COLO829 (cell line): ENCODE results near the gene VPS11.
"Not testable (repeated sequence)": the region's sequence is repeated elsewhere in the genome, so short reads cannot be mapped to it uniquely, and the experiment has no call there.

ENCODE experiments used
- DNase-seq: peaks from one replicate; pipeline ENCODE4 v3.0.0; 2012; ENCODE audit warnings: low spot score

Gene VPS11

GRCh38 chr11:119038884-119039283 is 28.7 kb upstream of the VPS11 start:
- DNase-seq, result no peak

- DNase-seq, result not testable (repeated sequence)
These were observed 28.1 kb upstream of the VPS11 start for GRCh38 chr11:119039471-119039870.

- DNase-seq, result no peak
These were observed 25.6 kb upstream of the VPS11 start for GRCh38 chr11:119041821-119042514.

GRCh38 chr11:119042927-119043326 is 24.7 kb upstream of the VPS11 start:
- no peak for DNase-seq

GRCh38 chr11:119044708-119045107 is 22.9 kb upstream of the VPS11 start:
- no peak for DNase-seq

GRCh38 chr11:119046489-119046888 is 21.1 kb upstream of the VPS11 start:
- no peak for DNase-seq

- DNase-seq, result no peak
These were observed 20.4 kb upstream of the VPS11 start for GRCh38 chr11:119047205-119047604.

- no peak for DNase-seq
These were observed 19.0 kb upstream of the VPS11 start for GRCh38 chr11:119048644-119049043.

- DNase-seq, result no peak
These were observed 18.5 kb upstream of the VPS11 start for GRCh38 chr11:119049081-119049480.

- DNase-seq, result no peak
These were observed 16.0 kb upstream of the VPS11 start for GRCh38 chr11:119051440-119052162.

- no peak for DNase-seq
These were observed 15.3 kb upstream of the VPS11 start for GRCh38 chr11:119052163-119052814.

- DNase-seq, result no peak
These were observed 13.2 kb upstream of the VPS11 start for GRCh38 chr11:119054418-119054817.

- DNase-seq, result no peak
These were observed 11.7 kb upstream of the VPS11 start for GRCh38 chr11:119055901-119056300.

- DNase-seq, result no peak
These were observed 11.1 kb upstream of the VPS11 start for GRCh38 chr11:119056421-119056999.

GRCh38 chr11:119057000-119057769 is 10.4 kb upstream of the VPS11 start, which contains the start of gene HYOU1:
Gene HYOU1, minus strand, starts transcription at chr11:119057205. Its CDS starts 1,045 bp downstream, at chr11:119056160.
- peak; percentile 91 for DNase-seq

- DNase-seq, result not testable (repeated sequence)
These were observed 8.5 kb upstream of the VPS11 start for GRCh38 chr11:119059128-119059527.

GRCh38 chr11:119061256-119061655 is 6.4 kb upstream of the VPS11 start:
- no peak for DNase-seq

GRCh38 chr11:119062779-119063178 is 4.8 kb upstream of the VPS11 start:
- DNase-seq, result no peak

GRCh38 chr11:119065369-119065768 is 2.2 kb upstream of the VPS11 start:
- peak; percentile 53 for DNase-seq

- DNase-seq, result no peak
These were observed 10.2 kb downstream of the VPS11 start for GRCh38 chr11:119077839-119078238.

- DNase-seq, result no peak
These were observed 11.2 kb downstream of the VPS11 start for GRCh38 chr11:119078675-119079420.
